Endothelial cell of umbilical vein (primary cell): ENCODE results near the gene TEC. TPM values are rescaled to one million over a fixed set of nuclear protein-coding genes. Genes with fewer than 3 reads are reported as not detected.
A peak's percentile ranks its signal among the peaks of the same experiment; 100 is the strongest.

Source experiments
- BruUV-seq: library from RNA; stranded (reverse); fragments of 400-500 nt; replicated peaks from 2 replicates; lab custom pipeline; 2021; lab: Mats Ljungman, UMichigan
- CTCF ChIA-PET: fragments of 300-600, 350-600 bp; sonication (Branson Sonifier 250); formaldehyde crosslinking; loops from one replicate; lab custom pipeline; 2021; ENCODE audit warnings: antibody characterized with exemption, inconsistent platforms; lab: Charles Lee
- POLR2A ChIA-PET: fragments of 300-600, 350-600 bp; sonication (Branson Sonifier 250); formaldehyde crosslinking; loops from one replicate; lab custom pipeline; 2021; ENCODE audit warnings: antibody characterized with exemption, inconsistent platforms; lab: Charles Lee
- DNase-seq: peaks from one replicate; pipeline ENCODE4 v3.0.0-alpha.2; 2011; ENCODE audit warnings: low read depth, low spot score
- FAIRE-seq: peaks from 2 replicates; lab custom pipeline; 2011; peaks lifted over from hg19 to GRCh38; lab: Jason Lieb, UNC
- H2AFZ ChIP-seq: 2 replicates; pipeline ENCODE4 v1.6.0; 2012; ENCODE audit warnings: low read depth, low read length, control low read depth, inconsistent platforms
- H3K27ac ChIP-seq: 2 replicates; pipeline ENCODE4 v1.5.1; 2011; ENCODE audit warnings: low read depth, mild to moderate bottlenecking, control low read depth, low read length, moderate library complexity; ENCODE audit not compliant: insufficient read depth
- H3K27me3 ChIP-seq, 2 experiments: 2 replicates each; pipeline versions ENCODE4 v1.6.0 to v1.6.1; 2011; ENCODE audit warnings: low read length in 2 of 2, mixed read lengths in 1 of 2; ENCODE audit not compliant: control insufficient read depth in 2 of 2, insufficient read depth in 2 of 2
- H3K36me3 ChIP-seq, 2 experiments: 2 replicates in 1 of 2; 3 replicates in 1 of 2; pipeline ENCODE4 v1.5.1; 2011; ENCODE audit warnings: low read length in 2 of 2, mild to moderate bottlenecking in 1 of 2, moderate library complexity in 1 of 2; ENCODE audit not compliant: control insufficient read depth in 2 of 2, insufficient read depth in 2 of 2; ENCODE audit errors: extremely low read depth in 1 of 2
- H3K4me1 ChIP-seq: 3 replicates; pipeline ENCODE4 v1.5.1; 2011; ENCODE audit warnings: mild to moderate bottlenecking, low read length; ENCODE audit not compliant: control insufficient read depth, insufficient read depth; ENCODE audit errors: extremely low read depth
- H3K4me2 ChIP-seq: 2 replicates; pipeline ENCODE4 v1.6.1; 2011; ENCODE audit warnings: low read length, control low read depth, mixed read lengths; ENCODE audit not compliant: insufficient read depth
- H3K4me3 ChIP-seq, 3 experiments: fragments of 200-600 bp in 1 of 3; sonication (generic), shearing (Covaris generic) in 1 of 3; replicated peaks in 1 of 3; 2 replicates each; pipeline ENCODE4 v1.5.1; 2011 to 2016; ENCODE audit warnings: control low read depth in 3 of 3, low read length in 3 of 3, mild to moderate bottlenecking in 2 of 3, inconsistent platforms in 1 of 3, low read depth in 1 of 3, moderate library complexity in 1 of 3; ENCODE audit not compliant: insufficient read depth in 1 of 3
- H3K79me2 ChIP-seq: 2 replicates; pipeline ENCODE4 v1.6.0; 2012; ENCODE audit warnings: low read length, inconsistent platforms; ENCODE audit not compliant: control insufficient read depth, insufficient read depth
- H3K9ac ChIP-seq: replicated peaks from 2 replicates; pipeline ENCODE3; 2011; ENCODE audit warnings: low read length, control low read depth; ENCODE audit not compliant: insufficient read depth; ENCODE audit errors: extremely low read depth
- H3K9me1 ChIP-seq: replicated peaks from 3 replicates; pipeline ENCODE4 v1.6.0; 2011; ENCODE audit warnings: mild to moderate bottlenecking, low read length; ENCODE audit not compliant: control insufficient read depth, insufficient read depth; ENCODE audit errors: extremely low read depth
- H3K9me3 ChIP-seq: replicated peaks from 2 replicates; pipeline ENCODE4 v1.5.1; 2012; ENCODE audit warnings: low read length, inconsistent platforms; ENCODE audit not compliant: control insufficient read depth, insufficient read depth
- H4K20me1 ChIP-seq: replicated peaks from 2 replicates; pipeline ENCODE3; 2011; ENCODE audit warnings: mild to moderate bottlenecking, low read length; ENCODE audit not compliant: control insufficient read depth, insufficient read depth; ENCODE audit errors: extremely low read depth
- EZH2 ChIP-seq: IDR thresholded peaks from 2 replicates; pipeline ENCODE4 v1.6.1; 2012; ENCODE audit warnings: borderline replicate concordance, low read depth, mild to moderate bottlenecking, moderate library complexity, low read length, inconsistent platforms; ENCODE audit not compliant: severe bottlenecking
- FOS ChIP-seq: IDR thresholded peaks from 2 replicates; pipeline ENCODE4 v1.6.1; 2011; ENCODE audit warnings: mild to moderate bottlenecking, low read length, moderate library complexity, borderline replicate concordance; ENCODE audit not compliant: insufficient read depth
- GATA2 ChIP-seq: IDR thresholded peaks from 2 replicates; pipeline ENCODE4 v1.7.0; 2011; ENCODE audit warnings: low read depth, mild to moderate bottlenecking, moderate library complexity, mixed read lengths, low read length; ENCODE audit not compliant: insufficient read length, insufficient read depth
- JUN ChIP-seq: IDR thresholded peaks from 2 replicates; pipeline ENCODE4 v1.6.1; 2011; ENCODE audit warnings: borderline replicate concordance, low read depth; ENCODE audit not compliant: insufficient read length, insufficient read depth
- MYC ChIP-seq: IDR thresholded peaks from one replicate; pipeline ENCODE4 v1.6.1; 2011; ENCODE audit warnings: mild to moderate bottlenecking, low read depth, low read length
- POLR2A ChIP-seq: IDR thresholded peaks from 2 replicates; pipeline ENCODE4 v1.6.1; 2012; ENCODE audit warnings: low read depth, mild to moderate bottlenecking, control low read depth, low read length
- POLR2AphosphoS5 ChIP-seq: IDR thresholded peaks from 2 replicates; pipeline ENCODE4 v1.6.1; 2012; ENCODE audit warnings: low read depth, mild to moderate bottlenecking, control low read depth, low read length, moderate library complexity; ENCODE audit not compliant: insufficient read depth
- dilution Hi-C: fragments of 300-500 bp; cut with MboI; formaldehyde crosslinking; loops from one replicate; pipeline ENCODE4 v1.15.0; 2019; ENCODE audit warnings: low sequenced_read_pairs; ENCODE audit not compliant: extremely low pct_ligation_motif_present
- intact Hi-C: fragments of 100-400 bp; cut with micrococcal nuclease; formaldehyde crosslinking; loops from one replicate; pipeline ENCODE4 v1.10.0; 2022
- polyA plus RNA-seq, 4 experiments: library from polyadenylated mRNA; depleted of rRNA in 3 of 4; stranded (reverse) in 3 of 4; unstranded in 1 of 4; fragments of >200 nt; gene quantifications; 2 replicates each; pipeline versions ENCODE4 v1.2.1 to v1.2.3, GENCODE V29; 2011 to 2012; ENCODE audit warnings: missing spikeins in 1 of 4
- total RNA-seq: library from RNA; stranded (reverse); gene quantifications from 2 replicates; pipeline ENCODE4 v1.2.3, GENCODE V29; 2021
- TF ChIP-seq, protein P1 (sequence below), 2 donors: IDR thresholded peaks; 1 replicate in 1 of 2; 2 replicates in 1 of 2; pipeline ENCODE4 v1.5.1; 2011; ENCODE audit warnings: low read length in 2 of 2, mild to moderate bottlenecking in 2 of 2, moderate library complexity in 2 of 2, control low read depth in 1 of 2, inconsistent platforms in 1 of 2, low read depth in 1 of 2; ENCODE audit not compliant: insufficient read depth in 1 of 2; ENCODE audit errors: extremely low read depth in 1 of 2
- TF ChIP-seq, protein P2 (sequence below): IDR thresholded peaks from 2 replicates; pipeline ENCODE4 v1.6.1; 2011; ENCODE audit not compliant: insufficient read depth, insufficient read length

The TEC gene
- total and polyA plus RNA-seq, 2 donors (not counting 3 experiments of a cell fraction or from before 2014, with no cell fraction given): 0.08 to 0.86 TPM

DNA sequence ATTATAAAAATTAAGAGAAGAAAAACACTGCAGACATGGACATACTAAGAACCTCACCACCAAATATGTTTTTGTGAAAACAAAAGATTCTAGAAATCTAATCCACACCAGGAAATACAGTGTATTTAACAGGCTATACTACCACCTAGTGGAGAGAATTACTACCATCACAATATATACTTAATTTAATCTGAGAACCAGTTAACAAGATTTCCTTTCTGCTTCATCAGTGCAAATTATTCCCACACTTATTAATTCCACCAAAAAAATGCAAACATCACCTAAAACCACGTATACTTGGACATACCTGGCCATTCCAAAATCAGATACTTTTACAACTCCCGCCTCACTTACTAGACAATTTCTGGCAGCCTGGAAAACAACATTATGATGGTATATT, 128.6 kb downstream of the TEC start:
- no peak overlapping the region for H3K4me2 ChIP-seq
- no peaks in the 10 kb centered on the region for H3K9me3 ChIP-seq
- H2AFZ ChIP-seq: no peak overlapping the region
- ChIA-PET POLR2A (no interaction called here), CTCF (interaction anchor here (0.7 to 4.0 kb wide), 7 partner anchors 9 to 138 kb away, joined by 3 to 58 read pairs (median 5); no protein-coding TSS in a partner anchor)
- no peaks in the 10 kb centered on the region for H3K9me1 ChIP-seq
- no peaks in the 10 kb centered on the region for H3K79me2 ChIP-seq
- TF ChIP-seq JUN (no peak), POLR2AphosphoS5 (no peak)
- TF ChIP-seq, protein P1, sequence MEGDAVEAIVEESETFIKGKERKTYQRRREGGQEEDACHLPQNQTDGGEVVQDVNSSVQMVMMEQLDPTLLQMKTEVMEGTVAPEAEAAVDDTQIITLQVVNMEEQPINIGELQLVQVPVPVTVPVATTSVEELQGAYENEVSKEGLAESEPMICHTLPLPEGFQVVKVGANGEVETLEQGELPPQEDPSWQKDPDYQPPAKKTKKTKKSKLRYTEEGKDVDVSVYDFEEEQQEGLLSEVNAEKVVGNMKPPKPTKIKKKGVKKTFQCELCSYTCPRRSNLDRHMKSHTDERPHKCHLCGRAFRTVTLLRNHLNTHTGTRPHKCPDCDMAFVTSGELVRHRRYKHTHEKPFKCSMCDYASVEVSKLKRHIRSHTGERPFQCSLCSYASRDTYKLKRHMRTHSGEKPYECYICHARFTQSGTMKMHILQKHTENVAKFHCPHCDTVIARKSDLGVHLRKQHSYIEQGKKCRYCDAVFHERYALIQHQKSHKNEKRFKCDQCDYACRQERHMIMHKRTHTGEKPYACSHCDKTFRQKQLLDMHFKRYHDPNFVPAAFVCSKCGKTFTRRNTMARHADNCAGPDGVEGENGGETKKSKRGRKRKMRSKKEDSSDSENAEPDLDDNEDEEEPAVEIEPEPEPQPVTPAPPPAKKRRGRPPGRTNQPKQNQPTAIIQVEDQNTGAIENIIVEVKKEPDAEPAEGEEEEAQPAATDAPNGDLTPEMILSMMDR (IDR thresholded peaks at IDR 0.05; ENCODE audit: extremely low read depth in 1 of 2, insufficient read depth in 1 of 2, low read depth in 1 of 2, low read length in 2 of 2): peak; percentile 22 to 37
- H3K9ac ChIP-seq: no peak overlapping the region
- H3K27ac ChIP-seq: no peak overlapping the region
- dilution Hi-C loops (no loop called here), intact Hi-C loops (loop anchor here (1.0 to 10.0 kb wide), 6 partner anchors 32 to 216 kb away; no protein-coding TSS in a partner anchor)
- DNase-seq (peak; percentile 56), FAIRE-seq (no peak)
- no peaks in the 10 kb centered on the region for H3K36me3 ChIP-seq
- no TSS peak for BruUV-seq
- H3K4me1 ChIP-seq: peaks cover 12% of the 10 kb centered on the region
- H4K20me1 ChIP-seq: no peaks in the 10 kb centered on the region
- H3K27me3 ChIP-seq: peaks cover 0 to 6% of the 10 kb centered on the region in 2 experiments
- H3K4me3 ChIP-seq: no peak overlapping the region

DNA sequence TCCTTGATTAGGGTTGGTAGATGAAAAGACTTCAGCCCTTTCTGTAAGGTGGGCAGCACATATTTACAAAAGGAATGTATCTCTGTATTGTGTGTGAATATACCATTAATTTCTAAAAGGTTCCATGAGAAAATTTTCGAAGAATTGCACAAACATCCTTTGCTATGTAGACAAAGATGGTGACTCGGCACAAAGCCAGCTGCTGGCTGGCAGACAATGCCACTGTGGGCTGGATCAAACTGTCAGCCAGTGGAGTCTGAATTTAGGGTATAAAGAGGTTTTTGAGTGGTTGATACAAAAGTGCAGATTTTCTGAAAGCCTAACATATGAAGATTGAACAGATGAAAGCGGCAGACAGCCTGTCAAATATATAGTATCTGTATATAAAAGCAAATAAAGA, 129.9 kb downstream of the TEC start:
- TF ChIP-seq FOS: no peak
- TF ChIP-seq MYC: no peak
- TF ChIP-seq, protein P2, sequence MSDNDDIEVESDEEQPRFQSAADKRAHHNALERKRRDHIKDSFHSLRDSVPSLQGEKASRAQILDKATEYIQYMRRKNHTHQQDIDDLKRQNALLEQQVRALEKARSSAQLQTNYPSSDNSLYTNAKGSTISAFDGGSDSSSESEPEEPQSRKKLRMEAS: no peak
- no peak for TF ChIP-seq GATA2
- no peak for TF ChIP-seq JUN
- no peak for TF ChIP-seq EZH2
- TF ChIP-seq POLR2AphosphoS5: no peak
- no peak for TF ChIP-seq POLR2A
- TF ChIP-seq, protein P1 (IDR thresholded peaks at IDR 0.05; ENCODE audit: extremely low read depth in 1 of 2, insufficient read depth in 1 of 2, low read depth in 1 of 2, low read length in 2 of 2): no peak
- Histone ChIP-seq H3K9me3 (no peaks in the 10 kb centered on the region), H3K27ac (no peak overlapping the region), H3K27me3 (no peaks in the 10 kb centered on the region), H3K36me3 (no peaks in the 10 kb centered on the region), H3K4me3 (no peak overlapping the region), H2AFZ (peak overlapping the region; percentile 69), H3K4me1 (peaks cover 12% of the 10 kb centered on the region), H3K9me1 (no peaks in the 10 kb centered on the region), H3K9ac (no peak overlapping the region), H3K4me2 (no peak overlapping the region), H3K79me2 (no peaks in the 10 kb centered on the region), H4K20me1 (no peaks in the 10 kb centered on the region)
- intact Hi-C loops: loop anchor here (1.0 to 10.0 kb wide), 5 partner anchors 11 to 215 kb away; no protein-coding TSS in a partner anchor
- FAIRE-seq (no peak), DNase-seq (peak; percentile 68)
- no TSS peak for BruUV-seq
- CTCF ChIA-PET: interaction anchor here (1.1 to 4.0 kb wide), 9 partner anchors 8 to 137 kb away, joined by 3 to 58 read pairs (median 6); no protein-coding TSS in a partner anchor
- POLR2A ChIA-PET: no interaction called here
- dilution Hi-C loops: no loop called here
